GM12878 (cell line): ENCODE measurements around the gene TNIP1. TPM values are rescaled to one million over a fixed set of nuclear protein-coding genes. Genes with fewer than 3 reads are reported as not detected.

Source experiments
- ATF7 ChIP-seq: fragments of 450-650 bp; IDR thresholded peaks from 2 replicates; pipeline ENCODE4 v1.6.1; 2016; ENCODE audit warnings: low read depth, mild to moderate bottlenecking
- CHD4 ChIP-seq: fragments of 200-600 bp; sonication (generic); IDR thresholded peaks from 2 replicates; pipeline ENCODE4 v1.6.1; 2016; ENCODE audit warnings: mild to moderate bottlenecking
- EED ChIP-seq: sonication (generic); IDR thresholded peaks from 2 replicates; pipeline ENCODE4 v1.6.1; 2016; ENCODE audit warnings: antibody characterized with exemption, low read depth
- FOXM1 ChIP-seq: IDR thresholded peaks from 2 replicates; pipeline ENCODE4 v1.6.1; 2012; ENCODE audit warnings: low read depth, mild to moderate bottlenecking, inconsistent platforms, low read length, moderate library complexity
- GATAD2B ChIP-seq: fragments of 450-650 bp; conservative IDR thresholded peaks from 2 replicates; pipeline ENCODE4 v1.6.1; 2017; ENCODE audit warnings: low read depth, mild to moderate bottlenecking, moderate library complexity
- HDGF ChIP-seq: fragments of 450-650 bp; IDR thresholded peaks from 2 replicates; pipeline ENCODE4 v1.6.1; 2016; ENCODE audit warnings: antibody characterized with exemption
- IKZF2 ChIP-seq, 2 experiments: fragments of 450-650 bp; IDR thresholded peaks; 2 replicates each; pipeline ENCODE4 v1.6.1; 2017; ENCODE audit warnings: mild to moderate bottlenecking in 2 of 2, moderate library complexity in 2 of 2
- MYB ChIP-seq: fragments of 150-350 bp; IDR thresholded peaks from 2 replicates; pipeline ENCODE4 v1.6.1; 2014; ENCODE audit warnings: mild to moderate bottlenecking, low read depth, low read length, borderline replicate concordance
- NR2C2 ChIP-seq: IDR thresholded peaks from 2 replicates; pipeline ENCODE4 v1.6.1; 2011; ENCODE audit warnings: borderline replicate concordance, low read depth; ENCODE audit not compliant: control insufficient read depth, insufficient read length
- PML ChIP-seq: IDR thresholded peaks from 2 replicates; pipeline ENCODE4 v1.6.1; 2012; ENCODE audit warnings: low read length, inconsistent platforms
- RAD21 ChIP-seq: IDR thresholded peaks from 2 replicates; pipeline ENCODE4 v1.6.1; 2011; ENCODE audit warnings: mild to moderate bottlenecking, low read depth, low read length, moderate library complexity; ENCODE audit not compliant: insufficient read depth
- SIN3A ChIP-seq: IDR thresholded peaks from 2 replicates; pipeline ENCODE4 v1.6.1; 2012; ENCODE audit warnings: low read depth, low read length, improper control_type of control experiment
- SIX5 ChIP-seq: IDR thresholded peaks from 2 replicates; pipeline ENCODE4 v1.6.1; 2011; ENCODE audit warnings: mild to moderate bottlenecking, low read depth, low read length, moderate library complexity; ENCODE audit not compliant: severe bottlenecking
- SREBF2 ChIP-seq: IDR thresholded peaks from 2 replicates; pipeline ENCODE4 v1.6.1; 2012; ENCODE audit warnings: mild to moderate bottlenecking, low read length
- SUZ12 ChIP-seq: fragments of 200-600 bp; sonication (generic); IDR thresholded peaks from one replicate; pipeline ENCODE4 v1.6.1; 2018; ENCODE audit warnings: antibody characterized with exemption, mild to moderate bottlenecking; ENCODE audit not compliant: unreplicated experiment
- TARDBP ChIP-seq: IDR thresholded peaks from 2 replicates; pipeline ENCODE4 v1.6.1; 2016; ENCODE audit warnings: borderline replicate concordance
- ZNF207 ChIP-seq: fragments of 450-650 bp; IDR thresholded peaks from 2 replicates; pipeline ENCODE4 v1.6.1; 2014; ENCODE audit warnings: antibody characterized with exemption, mild to moderate bottlenecking, borderline replicate concordance
- polyA plus RNA-seq, 11 experiments: library from polyadenylated mRNA; depleted of rRNA in 4 of 11; unstranded in 6 of 11; stranded (reverse) in 5 of 11; fragments of >200 nt; fragmentation: Nextera tagmentation in 4 of 11; fragmentation: Illumina TruSeq in 1 of 11; extraction: Ambion mirVana in 4 of 11; extraction: Trizol in 1 of 11; gene quantifications; 1 replicate in 1 of 11; 2 replicates in 10 of 11; pipeline versions ENCODE4 v1.2.1 to v1.2.3, GENCODE V29; 2011 to 2016; ENCODE audit warnings: inconsistent platforms in 2 of 11, missing spikeins in 2 of 11, low read depth in 1 of 11
- total RNA-seq, 4 experiments: library from RNA; depleted of rRNA in 3 of 4; stranded (reverse); fragments of >200 nt in 3 of 4; fragmentation: Illumina TruSeq in 1 of 4; extraction: Trizol in 1 of 4; gene quantifications; 2 replicates each; pipeline versions ENCODE4 v1.2.1 to v1.2.3, GENCODE V29; 2013 to 2021
- TF ChIP-seq, protein P1 (sequence below): IDR thresholded peaks from 2 replicates; pipeline ENCODE4 v1.6.1; 2011; ENCODE audit warnings: borderline replicate concordance, low read depth, mild to moderate bottlenecking, moderate library complexity, mixed read lengths, low read length; ENCODE audit not compliant: insufficient read depth; ENCODE audit errors: extremely low read length
- TF ChIP-seq, protein P2 (sequence below): fragments of 450-650 bp; formaldehyde crosslinking; IDR thresholded peaks from 2 replicates; pipeline ENCODE4 v1.5.0; 2022; ENCODE audit warnings: mild to moderate bottlenecking, missing genetic modification characterization
- TF ChIP-seq, protein P3 (sequence below): IDR thresholded peaks from 2 replicates; pipeline ENCODE4 v1.6.1; 2012; ENCODE audit warnings: low read depth, low read length, improper control_type of control experiment
- TF ChIP-seq, protein P4 (sequence below): fragments of 450-650 bp; IDR thresholded peaks from 2 replicates; pipeline ENCODE4 v1.6.1; 2017; ENCODE audit warnings: mild to moderate bottlenecking, low read depth, inconsistent platforms; ENCODE audit not compliant: poor library complexity, severe bottlenecking
- TF ChIP-seq, protein P5 (sequence below): fragments of 450-650 bp; IDR thresholded peaks from 2 replicates; pipeline ENCODE4 v1.6.1; 2017; ENCODE audit warnings: low read depth, mild to moderate bottlenecking, moderate library complexity

TNIP1 gene
- total and polyA plus RNA-seq, 10 of the 15 experiments (the other 5 are each of a cell fraction or from before 2014, with no cell fraction given): 4.4 to 279 (median 150) TPM

DNA sequence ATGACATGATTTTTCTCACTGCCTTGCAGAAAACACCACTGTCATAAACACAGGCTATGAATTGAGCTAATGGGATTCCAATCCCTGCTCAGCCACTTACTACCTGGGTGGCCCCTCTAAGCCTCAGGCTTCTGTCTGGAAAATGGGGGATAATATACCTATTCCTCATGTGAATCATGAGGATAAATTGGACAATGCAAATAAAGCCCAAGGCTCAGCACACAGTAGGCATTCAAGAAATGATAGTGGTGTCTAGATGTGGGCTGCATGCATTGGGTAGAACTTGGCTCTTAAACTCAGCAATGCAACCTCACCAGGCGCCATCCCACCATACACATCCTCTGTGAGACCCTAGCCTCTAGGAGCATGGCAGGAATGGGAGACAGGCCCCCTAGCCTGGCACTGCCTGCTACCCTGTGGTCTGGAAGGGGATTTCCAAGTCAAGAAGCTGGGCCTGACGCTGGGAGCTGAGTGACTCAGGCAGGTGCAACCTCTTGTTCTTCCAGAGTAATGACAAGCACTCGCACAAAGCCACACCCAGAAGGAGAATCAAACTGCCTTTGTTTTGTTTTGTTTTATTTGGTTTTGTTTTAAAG lies 2.3 kb upstream of the TNIP1 start (continued):
- no peak for TF ChIP-seq SIX5
- TF ChIP-seq SIN3A: no peak
- TF ChIP-seq, protein P1, sequence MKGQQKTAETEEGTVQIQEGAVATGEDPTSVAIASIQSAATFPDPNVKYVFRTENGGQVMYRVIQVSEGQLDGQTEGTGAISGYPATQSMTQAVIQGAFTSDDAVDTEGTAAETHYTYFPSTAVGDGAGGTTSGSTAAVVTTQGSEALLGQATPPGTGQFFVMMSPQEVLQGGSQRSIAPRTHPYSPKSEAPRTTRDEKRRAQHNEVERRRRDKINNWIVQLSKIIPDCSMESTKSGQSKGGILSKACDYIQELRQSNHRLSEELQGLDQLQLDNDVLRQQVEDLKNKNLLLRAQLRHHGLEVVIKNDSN: no peak
- TF ChIP-seq NR2C2: no peak
- no peak for TF ChIP-seq CHD4
- no peak for TF ChIP-seq PML
- TF ChIP-seq SUZ12: no peak
- TF ChIP-seq EED: peak; percentile 72
- TF ChIP-seq MYB: no peak
- TF ChIP-seq IKZF2 (IDR thresholded peaks at IDR 0.05): peak; percentile 26 to 53; a peak in 3 of 4 replicates
- TF ChIP-seq GATAD2B: 0 out of 2 replicates have a peak, but pooled peaks have one; percentile 29
- no peak for TF ChIP-seq FOXM1
- TF ChIP-seq SREBF2: no peak
- TF ChIP-seq, protein P2, sequence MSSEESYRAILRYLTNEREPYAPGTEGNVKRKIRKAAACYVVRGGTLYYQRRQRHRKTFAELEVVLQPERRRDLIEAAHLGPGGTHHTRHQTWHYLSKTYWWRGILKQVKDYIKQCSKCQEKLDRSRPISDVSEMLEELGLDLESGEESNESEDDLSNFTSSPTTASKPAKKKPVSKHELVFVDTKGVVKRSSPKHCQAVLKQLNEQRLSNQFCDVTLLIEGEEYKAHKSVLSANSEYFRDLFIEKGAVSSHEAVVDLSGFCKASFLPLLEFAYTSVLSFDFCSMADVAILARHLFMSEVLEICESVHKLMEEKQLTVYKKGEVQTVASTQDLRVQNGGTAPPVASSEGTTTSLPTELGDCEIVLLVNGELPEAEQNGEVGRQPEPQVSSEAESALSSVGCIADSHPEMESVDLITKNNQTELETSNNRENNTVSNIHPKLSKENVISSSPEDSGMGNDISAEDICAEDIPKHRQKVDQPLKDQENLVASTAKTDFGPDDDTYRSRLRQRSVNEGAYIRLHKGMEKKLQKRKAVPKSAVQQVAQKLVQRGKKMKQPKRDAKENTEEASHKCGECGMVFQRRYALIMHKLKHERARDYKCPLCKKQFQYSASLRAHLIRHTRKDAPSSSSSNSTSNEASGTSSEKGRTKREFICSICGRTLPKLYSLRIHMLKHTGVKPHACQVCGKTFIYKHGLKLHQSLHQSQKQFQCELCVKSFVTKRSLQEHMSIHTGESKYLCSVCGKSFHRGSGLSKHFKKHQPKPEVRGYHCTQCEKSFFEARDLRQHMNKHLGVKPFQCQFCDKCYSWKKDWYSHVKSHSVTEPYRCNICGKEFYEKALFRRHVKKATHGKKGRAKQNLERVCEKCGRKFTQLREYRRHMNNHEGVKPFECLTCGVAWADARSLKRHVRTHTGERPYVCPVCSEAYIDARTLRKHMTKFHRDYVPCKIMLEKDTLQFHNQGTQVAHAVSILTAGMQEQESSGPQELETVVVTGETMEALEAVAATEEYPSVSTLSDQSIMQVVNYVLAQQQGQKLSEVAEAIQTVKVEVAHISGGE (CRISPR knock-in tag): no peak
- TF ChIP-seq RAD21: no peak
- TF ChIP-seq, protein P3, sequence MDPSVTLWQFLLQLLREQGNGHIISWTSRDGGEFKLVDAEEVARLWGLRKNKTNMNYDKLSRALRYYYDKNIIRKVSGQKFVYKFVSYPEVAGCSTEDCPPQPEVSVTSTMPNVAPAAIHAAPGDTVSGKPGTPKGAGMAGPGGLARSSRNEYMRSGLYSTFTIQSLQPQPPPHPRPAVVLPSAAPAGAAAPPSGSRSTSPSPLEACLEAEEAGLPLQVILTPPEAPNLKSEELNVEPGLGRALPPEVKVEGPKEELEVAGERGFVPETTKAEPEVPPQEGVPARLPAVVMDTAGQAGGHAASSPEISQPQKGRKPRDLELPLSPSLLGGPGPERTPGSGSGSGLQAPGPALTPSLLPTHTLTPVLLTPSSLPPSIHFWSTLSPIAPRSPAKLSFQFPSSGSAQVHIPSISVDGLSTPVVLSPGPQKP: no peak
- TF ChIP-seq, protein P4, sequence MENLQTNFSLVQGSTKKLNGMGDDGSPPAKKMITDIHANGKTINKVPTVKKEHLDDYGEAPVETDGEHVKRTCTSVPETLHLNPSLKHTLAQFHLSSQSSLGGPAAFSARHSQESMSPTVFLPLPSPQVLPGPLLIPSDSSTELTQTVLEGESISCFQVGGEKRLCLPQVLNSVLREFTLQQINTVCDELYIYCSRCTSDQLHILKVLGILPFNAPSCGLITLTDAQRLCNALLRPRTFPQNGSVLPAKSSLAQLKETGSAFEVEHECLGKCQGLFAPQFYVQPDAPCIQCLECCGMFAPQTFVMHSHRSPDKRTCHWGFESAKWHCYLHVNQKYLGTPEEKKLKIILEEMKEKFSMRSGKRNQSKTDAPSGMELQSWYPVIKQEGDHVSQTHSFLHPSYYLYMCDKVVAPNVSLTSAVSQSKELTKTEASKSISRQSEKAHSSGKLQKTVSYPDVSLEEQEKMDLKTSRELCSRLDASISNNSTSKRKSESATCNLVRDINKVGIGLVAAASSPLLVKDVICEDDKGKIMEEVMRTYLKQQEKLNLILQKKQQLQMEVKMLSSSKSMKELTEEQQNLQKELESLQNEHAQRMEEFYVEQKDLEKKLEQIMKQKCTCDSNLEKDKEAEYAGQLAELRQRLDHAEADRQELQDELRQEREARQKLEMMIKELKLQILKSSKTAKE: no peak
- no peak for TF ChIP-seq TARDBP
- TF ChIP-seq HDGF: peak; percentile 74; the same call in 1 of the 2 replicates
- TF ChIP-seq ATF7: no peak
- TF ChIP-seq ZNF207: no peak
- TF ChIP-seq, protein P5, sequence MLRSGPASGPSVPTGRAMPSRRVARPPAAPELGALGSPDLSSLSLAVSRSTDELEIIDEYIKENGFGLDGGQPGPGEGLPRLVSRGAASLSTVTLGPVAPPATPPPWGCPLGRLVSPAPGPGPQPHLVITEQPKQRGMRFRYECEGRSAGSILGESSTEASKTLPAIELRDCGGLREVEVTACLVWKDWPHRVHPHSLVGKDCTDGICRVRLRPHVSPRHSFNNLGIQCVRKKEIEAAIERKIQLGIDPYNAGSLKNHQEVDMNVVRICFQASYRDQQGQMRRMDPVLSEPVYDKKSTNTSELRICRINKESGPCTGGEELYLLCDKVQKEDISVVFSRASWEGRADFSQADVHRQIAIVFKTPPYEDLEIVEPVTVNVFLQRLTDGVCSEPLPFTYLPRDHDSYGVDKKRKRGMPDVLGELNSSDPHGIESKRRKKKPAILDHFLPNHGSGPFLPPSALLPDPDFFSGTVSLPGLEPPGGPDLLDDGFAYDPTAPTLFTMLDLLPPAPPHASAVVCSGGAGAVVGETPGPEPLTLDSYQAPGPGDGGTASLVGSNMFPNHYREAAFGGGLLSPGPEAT: 0 out of 2 replicates have a peak, but pooled peaks have one; percentile 65
